Measurements from ENCODE around the gene QRSL1.

DNA sequence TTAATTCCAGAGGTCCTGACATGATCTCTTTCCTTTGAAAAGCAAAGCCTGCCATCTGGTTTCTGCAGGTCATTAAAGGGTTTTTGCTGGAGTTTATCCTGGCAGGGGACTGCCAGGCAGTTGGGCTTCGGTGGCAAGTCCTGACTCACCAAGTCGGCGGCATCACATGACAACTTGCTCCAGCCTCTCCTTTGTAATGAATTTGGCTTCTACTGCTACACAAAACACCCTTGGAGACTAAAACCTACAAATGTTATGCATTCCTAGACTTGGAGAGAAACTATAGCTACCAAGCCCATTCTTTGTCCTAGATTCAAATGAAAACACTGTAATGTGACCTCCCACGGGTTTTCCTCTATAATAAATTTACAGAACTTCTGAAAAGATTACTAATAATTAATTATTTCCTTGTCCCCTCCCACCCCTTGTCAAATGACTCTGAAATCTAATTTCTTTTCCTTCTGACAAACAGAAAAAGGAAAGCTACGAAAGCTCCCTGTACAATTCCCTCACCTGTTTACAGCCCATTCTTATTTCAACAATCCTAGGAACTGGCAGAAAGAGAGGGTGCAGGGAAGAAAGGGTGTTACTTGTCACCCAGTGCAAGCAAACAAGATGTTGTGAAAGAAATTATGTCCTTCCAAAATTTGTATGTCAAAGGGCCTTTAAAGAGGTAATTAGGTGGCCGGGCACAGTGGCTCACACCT, 62.9 kb downstream of the QRSL1 start:
- TF ChIP-seq, protein P1, sequence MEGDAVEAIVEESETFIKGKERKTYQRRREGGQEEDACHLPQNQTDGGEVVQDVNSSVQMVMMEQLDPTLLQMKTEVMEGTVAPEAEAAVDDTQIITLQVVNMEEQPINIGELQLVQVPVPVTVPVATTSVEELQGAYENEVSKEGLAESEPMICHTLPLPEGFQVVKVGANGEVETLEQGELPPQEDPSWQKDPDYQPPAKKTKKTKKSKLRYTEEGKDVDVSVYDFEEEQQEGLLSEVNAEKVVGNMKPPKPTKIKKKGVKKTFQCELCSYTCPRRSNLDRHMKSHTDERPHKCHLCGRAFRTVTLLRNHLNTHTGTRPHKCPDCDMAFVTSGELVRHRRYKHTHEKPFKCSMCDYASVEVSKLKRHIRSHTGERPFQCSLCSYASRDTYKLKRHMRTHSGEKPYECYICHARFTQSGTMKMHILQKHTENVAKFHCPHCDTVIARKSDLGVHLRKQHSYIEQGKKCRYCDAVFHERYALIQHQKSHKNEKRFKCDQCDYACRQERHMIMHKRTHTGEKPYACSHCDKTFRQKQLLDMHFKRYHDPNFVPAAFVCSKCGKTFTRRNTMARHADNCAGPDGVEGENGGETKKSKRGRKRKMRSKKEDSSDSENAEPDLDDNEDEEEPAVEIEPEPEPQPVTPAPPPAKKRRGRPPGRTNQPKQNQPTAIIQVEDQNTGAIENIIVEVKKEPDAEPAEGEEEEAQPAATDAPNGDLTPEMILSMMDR (IDR thresholded peaks at IDR 0.05): no peak
- TF ChIP-seq POLR2A (IDR thresholded peaks at IDR 0.05) (no peak), EP300 (IDR thresholded peaks at IDR 0.05) (no peak)

Measured in suprapubic skin (tissue), 3 donors.